Activated B cell treated with CpG ODN at 0.5 μM for 24 hours (primary cell): ENCODE measurements around the gene ZNF746. TPM values are rescaled to one million over a fixed set of nuclear protein-coding genes. Genes with fewer than 3 reads are reported as not detected.

ENCODE experiments used
- ATAC-seq: fragments of 200-7000 bp; cut with Tn5 transposase; one replicate; pipeline ENCODE4 v1.10.0; 2021; ENCODE audit warnings: low read depth, mild to moderate bottlenecking, moderate library complexity
- CTCF ChIA-PET: fragments of 350-600 bp; sonication (Branson Sonifier 250); formaldehyde crosslinking; loops from one replicate; lab custom pipeline; 2021; ENCODE audit warnings: antibody characterized with exemption; lab: Charles Lee
- POLR2A ChIA-PET: fragments of 350-600 bp; sonication (Branson Sonifier 250); formaldehyde crosslinking; loops from one replicate; lab custom pipeline; 2021; ENCODE audit warnings: antibody characterized with exemption; lab: Charles Lee
- DNase-seq: peaks from one replicate; pipeline ENCODE4 v3.0.0; 2022
- H3K27ac Mint-ChIP-seq: one replicate; pipeline ENCODE4 v1.8.0; 2020; ENCODE audit warnings: mixed read lengths
- H3K27me3 Mint-ChIP-seq: one replicate; pipeline ENCODE4 v1.8.0; 2021; ENCODE audit warnings: mixed read lengths
- H3K36me3 Mint-ChIP-seq: one replicate; pipeline ENCODE4 v1.8.0; 2021; ENCODE audit warnings: low read depth, mixed read lengths
- H3K4me1 Mint-ChIP-seq: one replicate; pipeline ENCODE4 v1.8.0; 2021; ENCODE audit warnings: mixed read lengths
- H3K4me3 Mint-ChIP-seq: one replicate; pipeline ENCODE4 v1.8.0; 2020; ENCODE audit warnings: mild to moderate bottlenecking, mixed read lengths
- H3K9me3 Mint-ChIP-seq: one replicate; pipeline ENCODE4 v1.8.0; 2020; ENCODE audit warnings: mixed read lengths
- intact Hi-C: fragments of 100-400 bp; cut with micrococcal nuclease; formaldehyde crosslinking; loops from one replicate; pipeline ENCODE4 v1.15.1; 2024
- total RNA-seq: library from RNA; stranded (reverse); gene quantifications from 2 replicates; pipeline ENCODE4 v1.2.3, GENCODE V29; 2022
- TF ChIP-seq, protein P1 (sequence below): fragments of 200-600 bp; IDR thresholded peaks from one replicate; pipeline ENCODE4 v1.8.0; 2022; ENCODE audit warnings: antibody characterized with exemption, mild to moderate bottlenecking

ZNF746 gene
- total RNA-seq, 1 donor from 2014 or later = 28.4 TPM

DNA sequence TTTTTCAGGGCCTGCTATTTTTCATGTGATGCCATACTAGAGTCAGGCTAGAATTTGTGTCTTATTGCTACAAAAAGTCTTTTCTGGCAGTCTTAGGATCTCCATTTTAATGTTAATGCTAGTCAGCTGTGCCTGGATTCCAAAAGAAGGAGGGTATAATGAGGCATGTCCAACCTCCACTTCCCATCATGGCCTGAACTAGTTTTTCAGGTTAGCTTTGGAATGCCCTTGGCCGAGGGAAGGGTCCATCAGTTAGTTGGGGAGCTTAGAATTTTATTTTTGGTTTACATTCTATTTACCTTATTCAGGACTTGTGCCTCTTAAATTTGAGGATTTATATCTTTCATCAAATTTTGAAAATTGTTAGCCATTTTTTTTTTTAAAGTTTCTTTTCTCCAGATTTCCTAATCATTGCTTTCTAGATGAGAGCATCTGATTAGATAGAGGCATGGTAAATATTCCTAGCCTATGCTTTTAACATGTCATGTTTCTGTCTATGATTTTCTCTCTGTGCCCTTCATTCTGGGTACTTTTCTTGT lies 30.2 kb downstream of the ZNF746 start:
- POLR2A ChIA-PET = interaction anchor here (0.9 kb wide), 1 partner anchor 10 kb away, joined by 3 read pairs; no protein-coding TSS in a partner anchor
- TF ChIP-seq, protein P1, sequence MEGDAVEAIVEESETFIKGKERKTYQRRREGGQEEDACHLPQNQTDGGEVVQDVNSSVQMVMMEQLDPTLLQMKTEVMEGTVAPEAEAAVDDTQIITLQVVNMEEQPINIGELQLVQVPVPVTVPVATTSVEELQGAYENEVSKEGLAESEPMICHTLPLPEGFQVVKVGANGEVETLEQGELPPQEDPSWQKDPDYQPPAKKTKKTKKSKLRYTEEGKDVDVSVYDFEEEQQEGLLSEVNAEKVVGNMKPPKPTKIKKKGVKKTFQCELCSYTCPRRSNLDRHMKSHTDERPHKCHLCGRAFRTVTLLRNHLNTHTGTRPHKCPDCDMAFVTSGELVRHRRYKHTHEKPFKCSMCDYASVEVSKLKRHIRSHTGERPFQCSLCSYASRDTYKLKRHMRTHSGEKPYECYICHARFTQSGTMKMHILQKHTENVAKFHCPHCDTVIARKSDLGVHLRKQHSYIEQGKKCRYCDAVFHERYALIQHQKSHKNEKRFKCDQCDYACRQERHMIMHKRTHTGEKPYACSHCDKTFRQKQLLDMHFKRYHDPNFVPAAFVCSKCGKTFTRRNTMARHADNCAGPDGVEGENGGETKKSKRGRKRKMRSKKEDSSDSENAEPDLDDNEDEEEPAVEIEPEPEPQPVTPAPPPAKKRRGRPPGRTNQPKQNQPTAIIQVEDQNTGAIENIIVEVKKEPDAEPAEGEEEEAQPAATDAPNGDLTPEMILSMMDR = no peak
- ATAC-seq = no peak
- H3K27me3 Mint-ChIP-seq = peaks cover 9% of the 10 kb centered on the region
- H3K27ac Mint-ChIP-seq = no peak overlapping the region
- no peaks in the 10 kb centered on the region for H3K9me3 Mint-ChIP-seq
- no peak overlapping the region for H3K4me3 Mint-ChIP-seq
- no peaks in the 10 kb centered on the region for H3K4me1 Mint-ChIP-seq
- intact Hi-C loops = no loop called here
- DNase-seq = no peak
- H3K36me3 Mint-ChIP-seq = peaks cover 16% of the 10 kb centered on the region
- CTCF ChIA-PET = no interaction called here

DNA sequence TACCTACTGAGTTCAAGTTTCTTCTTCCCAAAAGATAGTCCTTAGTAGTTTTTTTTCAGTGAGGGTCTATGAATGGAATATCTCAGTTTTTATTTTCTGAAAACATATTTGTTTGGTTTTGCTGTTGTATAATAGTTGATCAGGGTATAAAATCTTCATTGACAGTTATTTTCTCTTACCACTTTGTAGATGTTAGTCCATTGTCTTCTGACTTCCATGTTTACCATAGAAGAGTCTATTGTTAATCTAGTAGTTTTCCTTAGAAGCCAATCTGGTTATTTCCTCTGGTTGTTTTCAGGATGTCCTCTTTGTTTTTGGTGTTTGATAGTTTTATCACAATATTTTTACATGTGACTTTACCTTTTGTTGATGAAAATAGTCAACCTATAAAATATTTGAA lies 31.2 kb downstream of the ZNF746 start:
- intact Hi-C loops = no loop called here
- DNase-seq (no peak), ATAC-seq (no peak)
- peaks cover under 1% of the 10 kb centered on the region for H3K4me1 Mint-ChIP-seq
- H3K27me3 Mint-ChIP-seq = peaks cover 9% of the 10 kb centered on the region
- H3K4me3 Mint-ChIP-seq = no peak overlapping the region
- CTCF ChIA-PET = interaction anchor here (1.4 kb wide), 1 partner anchor 16 kb away, joined by 3 read pairs; no protein-coding TSS in a partner anchor
- no peaks in the 10 kb centered on the region for H3K9me3 Mint-ChIP-seq
- peaks cover 9% of the 10 kb centered on the region for H3K36me3 Mint-ChIP-seq
- TF ChIP-seq, protein P1 = no peak
- POLR2A ChIA-PET = interaction anchor here (0.6 kb wide), 1 partner anchor 243 kb away, joined by 5 read pairs; no protein-coding TSS in a partner anchor
- H3K27ac Mint-ChIP-seq = no peak overlapping the region

DNA sequence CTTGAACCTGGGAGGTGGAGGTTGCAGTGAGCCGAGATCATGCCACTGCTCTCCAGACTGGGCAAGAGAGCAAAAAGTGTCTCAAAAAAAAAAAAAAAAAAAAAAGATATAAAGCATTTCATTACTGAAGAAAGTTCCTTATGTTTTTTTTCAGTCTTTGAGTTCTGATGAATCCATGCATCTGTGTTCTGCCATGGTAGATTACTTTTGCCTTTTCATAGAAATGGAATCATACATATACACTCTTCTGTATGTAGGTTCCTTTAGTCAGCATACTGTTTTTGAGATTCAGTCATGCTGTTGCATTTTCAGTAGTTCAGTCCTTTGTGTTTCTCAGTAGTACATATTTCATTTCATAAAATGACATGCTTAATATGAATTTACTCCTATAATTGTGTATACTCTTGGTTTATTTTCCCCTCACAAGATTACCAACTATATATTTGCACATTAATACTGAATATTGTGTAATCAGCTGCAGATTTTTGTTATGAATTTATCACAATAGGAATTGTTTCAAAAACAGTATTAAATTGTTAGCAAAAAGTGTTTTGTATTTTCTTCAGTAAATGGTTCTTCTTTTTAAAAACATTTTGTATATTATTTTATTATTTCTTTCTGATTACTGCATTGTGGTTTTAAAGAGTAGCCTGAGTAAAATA lies 34.0 kb downstream of the ZNF746 start:
- no peaks in the 10 kb centered on the region for H3K9me3 Mint-ChIP-seq
- no peak overlapping the region for H3K4me3 Mint-ChIP-seq
- DNase-seq = no peak
- TF ChIP-seq, protein P1 = no peak
- H3K27ac Mint-ChIP-seq = no peak overlapping the region
- H3K27me3 Mint-ChIP-seq = peaks cover 9% of the 10 kb centered on the region
- ChIA-PET POLR2A (no interaction called here), CTCF (no interaction called here)
- ATAC-seq = no peak
- H3K36me3 Mint-ChIP-seq = peaks cover 2% of the 10 kb centered on the region
- H3K4me1 Mint-ChIP-seq = peaks cover 12% of the 10 kb centered on the region
- intact Hi-C loops = loop anchor here (5.0 kb wide), 1 partner anchor 309 kb away; the partner anchor contains the start of gene ZNF467

DNA sequence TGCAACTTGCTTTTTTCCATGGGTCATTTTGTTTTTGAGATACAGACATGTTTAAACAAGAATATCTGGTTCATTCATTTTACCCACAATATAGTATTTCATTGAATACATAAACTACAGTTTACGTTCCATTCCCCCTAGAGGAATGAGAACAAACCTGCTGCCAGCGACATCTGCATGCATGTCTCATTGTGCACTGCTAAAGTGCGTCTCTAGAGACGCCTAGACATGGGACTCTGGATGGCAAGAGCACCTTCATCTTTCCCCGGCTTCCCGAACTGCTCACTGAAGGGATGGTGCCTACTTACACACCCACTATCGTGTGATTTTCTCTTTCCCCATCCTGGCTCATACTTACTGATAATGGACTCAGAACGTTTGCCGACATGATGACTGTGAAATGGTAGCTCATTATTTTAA lies 35.5 kb downstream of the ZNF746 start:
- peaks cover 20% of the 10 kb centered on the region for H3K4me1 Mint-ChIP-seq
- intact Hi-C loops = loop anchor here (5.0 kb wide), 1 partner anchor 310 kb away; the partner anchor contains the start of gene ZNF467
- no peak for DNase-seq
- H3K9me3 Mint-ChIP-seq = no peaks in the 10 kb centered on the region
- no peak for ATAC-seq
- ChIA-PET CTCF (interaction anchor here (2.0 to 2.7 kb wide), 2 partner anchors 39 to 457 kb away, joined by 5 to 22 read pairs; no protein-coding TSS in a partner anchor), POLR2A (no interaction called here)
- TF ChIP-seq, protein P1 = no peak
- peaks cover 9% of the 10 kb centered on the region for H3K27me3 Mint-ChIP-seq
- H3K36me3 Mint-ChIP-seq = peaks cover 3% of the 10 kb centered on the region
- no peak overlapping the region for H3K27ac Mint-ChIP-seq
- peak overlapping the region; percentile 17 for H3K4me3 Mint-ChIP-seq
